HL-60/S4 treated with retinoic acid at 250 ng/mL for 4 days and 3 days (cell line): ENCODE results near the gene TSC1.
"Not testable (repeated sequence)": the region's sequence is repeated elsewhere in the genome, so short reads cannot be mapped to it uniquely, and the experiment has no call there.

Experiments used
- in situ Hi-C: fragments of 300-500 bp; cut with MboI; formaldehyde crosslinking; loops from 2 replicates; pipeline ENCODE4 v1.7.0; 2022; ENCODE audit warnings: low sequenced_read_pairs

Gene TSC1

DNA sequence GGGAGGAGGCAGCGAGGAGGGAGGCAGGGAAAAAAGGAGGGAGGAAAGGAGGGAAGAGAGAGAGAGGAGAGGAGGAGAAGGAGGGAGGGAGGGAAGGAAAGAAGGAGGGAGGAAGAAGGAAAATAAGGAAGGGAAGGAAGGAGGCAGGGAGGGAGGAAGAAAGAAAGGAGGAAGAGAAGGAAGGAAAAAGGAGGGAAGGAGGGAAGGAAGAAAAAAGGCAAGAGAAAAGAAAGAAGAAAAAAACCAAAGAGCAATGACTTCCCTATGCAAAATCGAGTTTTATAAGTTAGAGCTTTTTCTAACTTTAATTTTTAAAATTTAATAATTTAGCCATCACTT is 33.7 kb upstream of the TSC1 start:
- in situ Hi-C loops: no loop called here

- in situ Hi-C loops: no loop called here
Observed at GRCh38 chr9:132976571-132976970, 32.2 kb upstream of the TSC1 start.

DNA sequence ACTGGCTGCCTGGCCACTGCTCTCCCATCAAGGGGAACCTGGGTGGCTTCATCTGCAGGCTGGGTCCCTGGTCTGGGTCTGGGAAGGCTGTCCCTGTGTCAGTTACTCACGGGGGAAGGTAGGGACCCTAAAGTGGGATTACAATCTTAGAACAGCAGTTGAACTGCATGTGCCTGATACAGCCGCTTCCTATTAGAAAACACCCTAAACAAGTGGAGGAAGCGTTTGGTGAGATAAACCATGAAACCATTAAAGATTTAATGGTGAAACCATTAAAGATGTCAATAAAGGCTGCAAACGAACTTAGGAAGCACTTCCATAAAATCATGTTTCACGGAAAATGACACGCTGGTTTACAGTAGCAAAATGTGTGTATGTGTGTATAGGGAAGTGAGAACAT is 31.5 kb upstream of the TSC1 start:
- in situ Hi-C loops: no loop called here

DNA sequence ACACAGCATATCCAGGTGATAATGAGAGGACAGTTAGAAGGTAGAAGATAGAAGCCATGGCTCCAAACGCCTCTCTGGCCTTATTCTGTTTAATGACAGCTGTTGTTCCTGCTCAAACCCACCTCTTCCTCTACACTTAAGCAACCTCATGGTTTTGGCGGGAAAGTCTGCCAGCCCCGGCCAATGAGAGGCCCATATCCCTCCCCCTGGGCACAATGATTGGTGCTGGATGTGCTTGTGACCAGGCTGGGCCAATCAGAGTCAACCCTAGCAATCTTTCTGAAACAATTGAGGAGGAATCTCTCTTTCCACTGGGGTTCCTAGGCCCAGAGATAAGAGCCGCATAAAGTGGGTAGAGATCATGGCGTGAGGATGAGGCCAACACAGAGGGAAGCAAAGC is 29.3 kb upstream of the TSC1 start:
- in situ Hi-C loops: no loop called here

GRCh38 chr9:132973166-132973565 is 28.8 kb upstream of the TSC1 start:
- in situ Hi-C loops: no loop called here

DNA sequence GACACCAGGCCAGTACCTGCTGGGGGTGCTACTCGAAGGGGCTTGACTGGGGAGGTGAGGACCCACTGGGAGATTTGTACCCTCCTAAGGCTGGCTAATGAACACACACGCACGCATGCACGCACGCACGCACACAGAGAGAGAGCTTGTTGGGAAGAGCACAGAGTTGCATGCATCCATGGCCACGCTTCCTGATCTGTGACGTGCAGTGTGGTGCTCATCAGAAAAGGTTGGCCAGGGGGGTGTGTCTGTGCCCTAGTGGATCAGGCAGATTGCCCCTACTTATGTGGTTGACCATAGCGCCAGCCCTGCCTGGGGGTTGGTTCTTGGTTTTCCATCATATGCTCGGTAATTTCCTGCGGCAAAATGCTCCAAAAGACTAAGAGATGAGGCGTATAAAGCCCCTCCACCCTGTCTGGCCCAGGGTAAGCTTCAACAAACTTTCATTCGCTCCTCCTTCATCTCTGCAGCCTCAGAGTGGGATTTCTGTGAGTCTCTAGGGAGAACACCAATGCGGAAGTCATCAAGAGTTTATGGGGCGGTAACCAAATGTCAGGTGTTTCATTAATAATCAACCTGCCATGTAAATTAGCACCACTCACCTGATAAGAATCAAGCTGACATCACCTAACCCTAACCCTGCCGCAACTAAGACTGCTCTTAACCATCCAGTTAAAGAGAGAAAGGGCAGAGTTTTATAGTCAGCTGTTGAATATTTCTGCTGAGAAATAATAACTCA is 26.1 kb upstream of the TSC1 start:
- in situ Hi-C loops: no loop called here

DNA sequence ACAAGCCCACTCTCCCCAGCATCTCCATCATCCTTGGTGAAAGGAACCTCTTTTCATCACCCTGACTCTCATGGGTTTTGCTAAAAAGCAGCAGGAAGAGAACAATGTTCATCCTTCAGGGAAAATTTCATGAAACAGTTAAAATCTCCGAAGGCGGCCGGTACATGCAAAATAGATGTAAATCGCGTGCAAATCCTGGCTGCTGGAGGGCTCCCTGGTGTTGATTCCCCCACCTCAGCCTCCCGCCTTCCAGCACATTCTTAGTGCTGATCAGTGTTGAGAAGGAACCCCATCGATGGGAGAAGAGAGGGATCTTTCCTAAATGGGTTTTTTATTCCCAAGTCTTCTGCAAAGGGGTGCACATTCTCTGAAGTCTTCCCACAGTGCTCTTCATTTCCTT is 25.4 kb upstream of the TSC1 start:
- in situ Hi-C loops: no loop called here

DNA sequence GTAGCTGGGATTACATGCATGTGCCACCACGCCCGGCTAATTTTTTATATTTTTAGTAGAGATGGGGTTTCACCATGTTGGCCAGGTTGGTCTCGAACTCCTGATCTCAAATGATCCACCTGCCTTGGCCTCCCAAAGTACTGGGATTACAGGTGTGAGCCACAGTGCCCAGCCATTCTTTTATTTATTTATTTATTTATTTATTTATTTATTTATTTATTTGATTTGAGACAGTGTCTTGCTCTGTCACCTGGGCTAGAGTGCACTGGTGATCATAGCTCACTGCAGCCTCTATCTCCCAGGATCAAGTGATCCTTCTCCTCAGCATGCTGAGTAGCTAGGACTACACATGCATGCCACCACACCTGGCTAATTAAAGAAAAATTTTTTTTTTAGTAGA is 23.5 kb upstream of the TSC1 start:
- in situ Hi-C loops: not testable (repeated sequence)

DNA sequence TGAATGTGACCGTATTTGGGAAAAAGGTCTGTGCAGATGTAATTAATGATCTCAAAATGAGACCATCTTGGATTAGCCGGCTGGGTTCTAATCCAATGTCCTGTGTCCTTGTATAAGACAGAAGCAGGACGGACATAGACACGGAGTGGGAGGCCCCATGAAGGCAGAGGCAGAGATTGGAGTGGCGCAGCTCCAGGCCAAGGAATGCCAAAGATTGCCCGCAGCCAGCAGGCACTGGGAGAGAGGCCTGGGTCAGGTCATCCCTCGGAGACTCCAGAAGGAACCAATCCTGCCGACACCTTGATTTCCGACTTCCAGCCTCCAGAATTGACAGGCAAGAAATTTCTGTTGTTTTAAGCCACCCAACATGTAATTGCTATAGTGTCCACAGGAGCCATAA is 21.1 kb upstream of the TSC1 start:
- in situ Hi-C loops: no loop called here

DNA sequence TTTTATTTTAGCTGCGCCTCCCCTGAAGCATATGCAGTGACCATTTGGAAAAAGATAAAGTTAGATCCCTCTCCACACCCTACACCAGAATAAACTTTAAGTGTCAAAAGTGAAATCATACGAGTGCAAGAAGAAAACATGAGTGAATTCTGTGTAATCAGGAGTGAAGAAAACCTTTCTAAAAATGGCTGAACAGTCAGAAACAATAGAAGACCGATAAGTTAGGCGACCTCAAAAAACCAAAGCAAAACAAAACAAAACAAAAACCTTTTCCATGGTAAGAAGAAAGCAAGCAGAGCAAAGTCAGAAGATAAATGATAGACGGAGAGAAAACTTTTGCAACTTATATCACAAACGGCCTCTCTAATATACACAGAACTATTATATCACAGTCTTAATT is 16.6 kb upstream of the TSC1 start:
- in situ Hi-C loops: no loop called here

GRCh38 chr9:132957805-132958204 is 13.4 kb upstream of the TSC1 start:
- in situ Hi-C loops: no loop called here

- in situ Hi-C loops: no loop called here
Observed at GRCh38 chr9:132955768-132956167, 11.4 kb upstream of the TSC1 start.

- in situ Hi-C loops: no loop called here
Observed at GRCh38 chr9:132955123-132955522, 10.7 kb upstream of the TSC1 start.

GRCh38 chr9:132949709-132950108 is 5.3 kb upstream of the TSC1 start:
- in situ Hi-C loops: no loop called here

DNA sequence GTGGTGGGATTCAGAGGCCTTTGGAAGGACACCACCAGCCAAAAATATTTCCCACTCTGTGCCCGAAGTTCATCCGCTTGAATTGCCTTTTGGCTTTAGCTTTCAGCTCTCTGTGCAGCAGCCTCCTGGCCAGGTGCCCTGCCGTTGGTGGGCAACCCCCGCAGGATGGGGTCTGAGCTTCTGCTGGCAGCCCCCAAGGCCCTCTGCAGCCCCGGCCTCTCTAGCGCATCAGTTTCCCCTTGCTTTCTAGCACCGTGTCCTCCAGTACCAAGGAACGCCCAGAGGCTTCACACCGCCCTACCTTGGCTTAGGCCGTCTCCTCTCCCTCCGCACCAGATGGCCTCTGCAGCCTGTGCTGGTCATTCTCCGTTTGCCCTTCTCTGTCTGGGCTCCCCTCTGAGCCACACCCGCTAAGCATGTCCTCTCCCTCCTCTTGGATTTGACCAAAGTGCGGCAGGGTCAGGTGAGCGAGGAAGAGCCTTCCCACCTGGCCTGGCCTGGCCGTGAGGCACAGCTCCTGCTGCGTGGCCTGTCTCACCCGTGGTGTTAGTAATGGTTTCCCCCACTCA is 4.2 kb upstream of the TSC1 start:
- in situ Hi-C loops: no loop called here

GRCh38 chr9:132947756-132948155 is 3.3 kb upstream of the TSC1 start:
- in situ Hi-C loops: no loop called here

GRCh38 chr9:132946631-132947295 is 2.3 kb upstream of the TSC1 start:
- in situ Hi-C loops: no loop called here

DNA sequence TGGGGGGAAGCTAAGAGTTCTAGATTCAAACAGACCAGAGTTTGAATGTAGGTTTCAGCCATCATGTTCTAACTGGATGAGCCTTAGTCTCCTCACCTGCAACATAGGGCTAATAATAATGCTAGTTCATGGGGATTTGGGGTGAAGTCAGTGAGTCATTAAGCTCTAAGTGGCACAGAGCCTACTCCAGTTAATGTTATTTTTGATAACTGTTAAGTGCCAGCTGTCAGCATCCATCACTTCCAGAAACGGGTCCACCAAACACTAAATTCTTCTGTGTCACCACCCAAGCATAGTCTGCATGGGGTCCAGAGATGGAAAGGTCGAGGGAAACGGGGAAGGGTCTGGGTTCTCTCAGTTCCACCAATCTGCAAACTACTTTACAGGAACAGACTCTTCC is 1.8 kb upstream of the TSC1 start:
- in situ Hi-C loops: no loop called here

GRCh38 chr9:132945186-132946130 is 1.0 kb upstream of the TSC1 start:
- in situ Hi-C loops: no loop called here

DNA sequence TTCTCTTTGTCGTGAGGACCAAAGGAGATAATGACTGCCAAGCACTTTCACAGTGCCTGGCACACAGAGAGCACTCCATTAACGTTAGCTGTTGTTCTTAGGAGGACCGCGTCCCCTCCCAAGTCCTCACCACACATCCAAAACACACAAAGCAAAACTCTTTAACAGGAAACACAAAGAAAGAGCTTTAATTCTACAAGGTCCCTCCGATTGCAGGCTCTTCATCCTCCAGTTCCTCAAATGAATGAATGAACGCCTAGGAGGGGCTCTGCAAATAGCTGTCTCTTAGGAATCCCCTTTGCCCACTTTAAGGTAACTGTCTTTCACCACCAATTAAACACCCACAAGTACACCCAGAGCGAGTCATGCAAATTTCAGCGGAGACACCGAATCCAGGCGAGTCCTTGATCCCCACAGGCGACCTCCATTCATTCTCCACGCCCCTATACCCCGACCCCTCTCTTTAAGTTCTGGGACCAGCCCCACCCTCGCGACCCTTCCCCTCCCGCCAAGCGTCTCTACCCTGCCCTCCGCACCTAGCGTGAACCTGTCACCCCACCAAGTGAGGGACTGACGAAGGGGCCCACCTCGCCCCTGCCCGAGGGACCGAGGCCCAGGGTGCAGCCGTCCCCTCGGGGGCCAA is 644 bp downstream of the TSC1 start:
- in situ Hi-C loops: no loop called here
